DND-41 (cell line): Measurements from ENCODE around the gene YPEL3.
A peak's percentile ranks its signal among the peaks of the same experiment; 100 is the strongest.

ENCODE experiments used
- CTCF ChIP-seq: IDR thresholded peaks from 2 replicates; pipeline ENCODE4 v1.5.1; 2012; ENCODE audit warnings: borderline replicate concordance, low read length, moderate library complexity, mild to moderate bottlenecking; ENCODE audit not compliant: poor library complexity, severe bottlenecking; ENCODE audit errors: extremely low read depth
- EZH2 ChIP-seq: IDR thresholded peaks from 3 replicates; pipeline ENCODE4 v1.6.1; 2012; ENCODE audit warnings: borderline replicate concordance, low read depth, mild to moderate bottlenecking, moderate library complexity, low read length, inconsistent platforms; ENCODE audit not compliant: severe bottlenecking

DNA sequence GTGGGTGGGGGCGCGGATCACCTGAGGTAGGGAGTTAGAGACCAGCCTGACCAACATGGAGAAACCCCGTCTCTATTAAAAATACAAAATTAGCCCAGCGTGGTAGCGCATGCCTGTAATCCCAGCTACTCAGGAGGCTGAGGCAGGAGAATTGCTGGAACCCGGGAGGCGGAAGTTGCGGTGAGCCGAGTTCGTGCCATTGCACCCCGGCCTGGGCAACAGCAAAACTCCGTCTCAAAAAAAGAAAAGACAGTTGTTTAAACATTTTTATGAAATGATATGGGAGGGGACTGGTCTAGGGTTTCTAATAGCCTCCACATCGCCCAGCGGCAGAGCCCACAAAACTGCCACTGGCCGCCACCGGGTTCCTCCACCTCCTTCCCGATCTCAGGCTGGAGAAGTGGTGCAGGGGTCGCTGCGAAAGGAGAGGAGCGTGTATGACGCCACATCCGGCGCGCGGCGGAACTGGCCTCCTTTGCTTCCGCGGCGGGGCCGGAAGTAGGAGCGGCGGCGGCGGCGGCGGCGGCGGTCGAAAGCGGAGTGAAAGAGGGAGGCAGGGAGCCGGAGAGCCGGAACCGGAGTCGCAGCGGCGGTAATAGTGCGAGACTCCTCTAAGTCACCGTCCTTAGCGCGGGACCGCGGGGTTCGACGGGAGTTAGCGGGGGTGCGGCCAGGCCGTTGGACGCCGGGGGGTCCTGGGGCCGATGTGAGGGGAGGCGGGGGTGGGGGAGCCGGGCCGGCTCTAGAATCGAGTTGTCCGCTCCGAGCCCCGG, 20.3 kb downstream of the YPEL3 start, which contains the start of gene PPP4C:
- TF ChIP-seq CTCF: peak; percentile 40
- TF ChIP-seq EZH2: no peak
